IMR-90 (cell line): ENCODE results near the gene FSD1. TPM values are rescaled to one million over a fixed set of nuclear protein-coding genes. Genes with fewer than 3 reads are reported as not detected.

ENCODE experiments used
- ATAC-seq: fragments of 200-7000 bp; cut with Tn5 transposase; 2 replicates; pipeline ENCODE4 v1.9.1; 2020; ENCODE audit warnings: low read depth, mild to moderate bottlenecking, moderate library complexity
- BruUV-seq: library from RNA; stranded (reverse); fragments of 400-500 nt; replicated peaks from 2 replicates; lab custom pipeline; 2021; lab: Mats Ljungman, UMichigan
- CTCF ChIA-PET: fragments of 300-600 bp; formaldehyde crosslinking; extraction: SDS; loops from one replicate; lab custom pipeline; 2021; ENCODE audit warnings: antibody characterized with exemption; lab: Yijun Ruan, JAX
- POLR2A ChIA-PET: fragments of 300-600 bp; sonication (Branson Sonifier 250); formaldehyde crosslinking; loops from one replicate; lab custom pipeline; 2022; ENCODE audit warnings: antibody characterized with exemption; ENCODE audit not compliant: unreplicated experiment; lab: Charles Lee
- DNase-seq: peaks from one replicate; pipeline ENCODE4 v3.0.0; 2013
- H2AFZ ChIP-seq: replicated peaks from 2 replicates; pipeline ENCODE3; 2013; ENCODE audit warnings: low read length, mild to moderate bottlenecking; ENCODE audit not compliant: poor library complexity
- H2AK5ac ChIP-seq: 2 replicates; pipeline ENCODE4 v1.6.1; 2013; ENCODE audit warnings: low read depth, low read length, inconsistent platforms
- H2AK9ac ChIP-seq: replicated peaks from 2 replicates; pipeline ENCODE3; 2013; ENCODE audit warnings: mild to moderate bottlenecking, low read depth, low read length, moderate library complexity; ENCODE audit not compliant: poor library complexity
- H2BK120ac ChIP-seq: 2 replicates; pipeline ENCODE4 v1.6.1; 2013; ENCODE audit warnings: low read depth, low read length, inconsistent platforms
- H2BK15ac ChIP-seq: 3 replicates; pipeline ENCODE4 v1.6.1; 2013; ENCODE audit warnings: low read depth, low read length, inconsistent platforms
- H2BK20ac ChIP-seq: 2 replicates; pipeline ENCODE4 v1.6.1; 2013; ENCODE audit warnings: low read depth, mild to moderate bottlenecking, inconsistent platforms, low read length, moderate library complexity
- H2BK5ac ChIP-seq: 2 replicates; pipeline ENCODE4 v1.6.1; 2013; ENCODE audit warnings: mild to moderate bottlenecking, low read depth, low read length, inconsistent platforms; ENCODE audit not compliant: poor library complexity, severe bottlenecking
- H3K14ac ChIP-seq: replicated peaks from 2 replicates; pipeline ENCODE4 v1.6.1; 2013; ENCODE audit warnings: low read depth, low read length, inconsistent platforms
- H3K18ac ChIP-seq: 2 replicates; pipeline ENCODE4 v1.6.1; 2013; ENCODE audit warnings: low read depth, low read length, control low read depth
- H3K23ac ChIP-seq: 2 replicates; pipeline ENCODE4 v1.6.1; 2013; ENCODE audit warnings: low read depth, low read length, inconsistent platforms
- H3K27ac ChIP-seq: 2 replicates; pipeline ENCODE4 v1.5.1; 2013; ENCODE audit warnings: mild to moderate bottlenecking, control low read depth, low read length; ENCODE audit not compliant: insufficient read depth
- H3K27me3 ChIP-seq: 2 replicates; pipeline ENCODE4 v1.6.1; 2013; ENCODE audit warnings: low read length; ENCODE audit not compliant: control insufficient read depth, insufficient read depth
- H3K36me3 ChIP-seq: 2 replicates; pipeline ENCODE4 v1.6.1; 2013; ENCODE audit warnings: low read length, mixed read lengths; ENCODE audit not compliant: control insufficient read depth, insufficient read depth
- H3K4ac ChIP-seq: 2 replicates; pipeline ENCODE4 v1.6.1; 2013; ENCODE audit warnings: low read depth, low read length, inconsistent platforms
- H3K4me1 ChIP-seq: 2 replicates; pipeline ENCODE4 v1.6.1; 2013; ENCODE audit warnings: low read length, mixed read lengths; ENCODE audit not compliant: control insufficient read depth, insufficient read depth
- H3K4me2 ChIP-seq: 2 replicates; pipeline ENCODE4 v1.6.1; 2013; ENCODE audit warnings: low read depth, mild to moderate bottlenecking, control low read depth, low read length, moderate library complexity
- H3K4me3 ChIP-seq: 2 replicates; pipeline ENCODE4 v1.5.1; 2013; ENCODE audit warnings: low read depth, mild to moderate bottlenecking, control low read depth, low read length, moderate library complexity; ENCODE audit not compliant: insufficient read depth
- H3K56ac ChIP-seq: 2 replicates; pipeline ENCODE4 v1.6.1; 2013; ENCODE audit warnings: low read length, inconsistent platforms; ENCODE audit not compliant: insufficient read depth; ENCODE audit errors: extremely low read depth
- H3K79me1 ChIP-seq, 2 experiments: 2 replicates each; pipeline ENCODE4 v1.6.1; 2013; ENCODE audit warnings: low read length in 2 of 2, inconsistent platforms in 1 of 2, low read depth in 1 of 2
- H3K9ac ChIP-seq: 2 replicates; pipeline ENCODE4 v1.6.1; 2013; ENCODE audit warnings: low read depth, low read length, control low read depth
- H3K9me1 ChIP-seq: 2 replicates; pipeline ENCODE4 v1.6.1; 2013; ENCODE audit warnings: low read length, inconsistent platforms; ENCODE audit not compliant: insufficient read depth
- H3K9me3 ChIP-seq: 2 replicates; pipeline ENCODE4 v1.6.1; 2013; ENCODE audit warnings: low read length; ENCODE audit not compliant: control insufficient read depth, insufficient read depth
- H4K20me1 ChIP-seq: 2 replicates; pipeline ENCODE4 v1.6.1; 2013; ENCODE audit warnings: low read length, inconsistent platforms; ENCODE audit not compliant: insufficient read depth
- H4K5ac ChIP-seq: 2 replicates; pipeline ENCODE4 v1.6.1; 2013; ENCODE audit warnings: mild to moderate bottlenecking, low read depth, low read length, control low read depth
- H4K8ac ChIP-seq, 2 experiments: 2 replicates each; pipeline ENCODE4 v1.6.1; 2013; ENCODE audit warnings: low read depth in 2 of 2, low read length in 2 of 2, control low read depth in 1 of 2, inconsistent platforms in 1 of 2
- H4K91ac ChIP-seq: 2 replicates; pipeline ENCODE4 v1.6.1; 2013; ENCODE audit warnings: low read depth, low read length, inconsistent platforms; ENCODE audit not compliant: insufficient read depth
- ELK1 ChIP-seq: fragments of 150-350 bp; IDR thresholded peaks from 2 replicates; pipeline ENCODE4 v1.6.1; 2016; ENCODE audit warnings: low read depth, mild to moderate bottlenecking, low read length, moderate library complexity, borderline replicate concordance
- MAZ ChIP-seq: IDR thresholded peaks from 2 replicates; pipeline ENCODE4 v1.6.1; 2012; ENCODE audit warnings: low read depth, mild to moderate bottlenecking, low read length, improper control_type of control experiment, moderate library complexity, borderline replicate concordance
- MXI1 ChIP-seq: IDR thresholded peaks from 2 replicates; pipeline ENCODE4 v1.6.1; 2012; ENCODE audit warnings: low read depth, mild to moderate bottlenecking, low read length, moderate library complexity, borderline replicate concordance
- NFE2L2 ChIP-seq: fragments of 150-350 bp; IDR thresholded peaks from 2 replicates; pipeline ENCODE4 v1.6.1; 2016; ENCODE audit warnings: low read depth, mild to moderate bottlenecking, low read length
- POLR2A ChIP-seq: IDR thresholded peaks from 2 replicates; pipeline ENCODE4 v1.6.1; 2012; ENCODE audit warnings: mild to moderate bottlenecking, low read depth, low read length
- RCOR1 ChIP-seq: IDR thresholded peaks from 2 replicates; pipeline ENCODE4 v1.6.1; 2012; ENCODE audit warnings: mild to moderate bottlenecking, low read length, improper control_type of control experiment; ENCODE audit not compliant: insufficient replicate concordance
- RFX5 ChIP-seq: IDR thresholded peaks from 2 replicates; pipeline ENCODE4 v1.8.0; 2012; ENCODE audit warnings: low read depth, mild to moderate bottlenecking, low read length, moderate library complexity
- WGBS, 2 experiments: methylation state at CpG; one replicate each; pipeline versions ENCODE4 v1.1.5 to v1.1.7; 2013; ENCODE audit warnings: missing lambda C conversion rate in 2 of 2; ENCODE audit not compliant: insufficient read length in 1 of 2; ENCODE audit errors: extremely low coverage in 2 of 2; 5-methylcytosine and 5-hydroxymethylcytosine counted together
- dilution Hi-C: fragments of 300-500 bp; cut with HindIII; formaldehyde crosslinking; loops from one replicate; pipeline ENCODE4 v1.14.3; 2018; ENCODE audit warnings: low sequenced_read_pairs; ENCODE audit not compliant: unreplicated experiment
- in situ Hi-C: fragments of 300-500 bp; cut with MboI; formaldehyde crosslinking; loops from 3 replicates; pipeline ENCODE4 v1.14.3; 2019; ENCODE audit warnings: low sequenced_read_pairs, inconsistent platforms, mixed read lengths
- intact Hi-C: fragments of 100-400 bp; cut with micrococcal nuclease; formaldehyde crosslinking; loops from 2 replicates; pipeline ENCODE4 v1.10.0; 2022
- polyA plus RNA-seq, 3 experiments: library from polyadenylated mRNA; depleted of rRNA; stranded (reverse); fragments of >200 nt; gene quantifications; 2 replicates each; pipeline ENCODE4 v1.2.3, GENCODE V29; 2012; ENCODE audit warnings: low replicate concordance in 1 of 3
- total RNA-seq: library from RNA; depleted of rRNA; stranded (reverse); fragments of >200 nt; gene quantifications from 2 replicates; pipeline ENCODE4 v1.2.3, GENCODE V29; 2012

Gene FSD1
- total and polyA plus RNA-seq, 2 of the 4 experiments (the other 2 are of a cell fraction), result 17.4 to 24.4 TPM

GRCh38 chr19:4313847-4314490 lies 9.6 kb downstream of the FSD1 start:
- intact Hi-C loops, result no loop called here

More at GRCh38 chr19:4313847-4314490, 9.6 kb downstream of the FSD1 start:
- no peak overlapping the region for H2AK5ac ChIP-seq
- no peak overlapping the region for H4K8ac ChIP-seq
- no peak overlapping the region for H4K5ac ChIP-seq
- CTCF ChIA-PET, result no interaction called here
- H3K79me1 ChIP-seq, result no peaks in the 10 kb centered on the region; a peak in 1 of 4 replicates
- 94% methylated on average over 3 of the region's 12 CpGs; no CpG with 5 or more reads in 1 of the 2 experiments for WGBS, 2 experiments
- H3K23ac ChIP-seq, result no peak overlapping the region
- TF ChIP-seq MXI1 (no peak), MAZ (no peak), NFE2L2 (no peak), ELK1 (no peak), RFX5 (no peak), POLR2A (no peak), RCOR1 (no peak)
- dilution Hi-C loops, result no loop called here
- no peak overlapping the region for H4K91ac ChIP-seq
- DNase-seq, result no peak
- no peak overlapping the region for H3K18ac ChIP-seq
- H2BK15ac ChIP-seq, result no peak overlapping the region
- H4K20me1 ChIP-seq, result no peaks in the 10 kb centered on the region
- no peak overlapping the region for H2AFZ ChIP-seq
- POLR2A ChIA-PET, result no interaction called here
- H2AK9ac ChIP-seq, result no peak overlapping the region
- H3K9me3 ChIP-seq, result no peaks in the 10 kb centered on the region
- no peak overlapping the region for H3K4me2 ChIP-seq
- no peak overlapping the region for H3K27ac ChIP-seq
- BruUV-seq, result no TSS peak
- H3K4me1 ChIP-seq, result no peaks in the 10 kb centered on the region
- no peaks in the 10 kb centered on the region for H3K9me1 ChIP-seq
- ATAC-seq, result no peak
- H2BK5ac ChIP-seq, result no peak overlapping the region
- no peak overlapping the region for H3K4ac ChIP-seq
- H3K56ac ChIP-seq, result no peak overlapping the region
- H3K9ac ChIP-seq, result no peak overlapping the region
- H2BK20ac ChIP-seq, result no peak overlapping the region
- no peak overlapping the region for H3K4me3 ChIP-seq
- in situ Hi-C loops, result no loop called here
- no peak overlapping the region for H2BK120ac ChIP-seq
- H3K36me3 ChIP-seq, result peaks cover 10% of the 10 kb centered on the region; the same call in 1 of the 2 replicates
- H3K14ac ChIP-seq, result no peak overlapping the region
- no peaks in the 10 kb centered on the region for H3K27me3 ChIP-seq
